ENCODE results near the gene ARL8A. TPM values are rescaled to one million over a fixed set of nuclear protein-coding genes. Genes with fewer than 3 reads are reported as not detected.

ARL8A gene
- total and polyA plus RNA-seq, 10 of the 15 experiments (the other 5 are each of a cell fraction or from before 2014, with no cell fraction given), result 0.34 to 49.2 (median 15.4) TPM

- no peak for TF ChIP-seq IRF5 (IDR thresholded peaks at IDR 0.05; ENCODE audit: borderline replicate concordance)
- no peak for TF ChIP-seq SREBF1 (IDR thresholded peaks at IDR 0.05; ENCODE audit: low read length)
- TF ChIP-seq CREB1 (IDR thresholded peaks at IDR 0.05; ENCODE audit: low read depth), result no peak
- no peak for TF ChIP-seq ZNF384 (IDR thresholded peaks at IDR 0.05; ENCODE audit: borderline replicate concordance, low read depth, low read length)
- TF ChIP-seq RELA (IDR thresholded peaks at IDR 0.05; ENCODE audit: borderline replicate concordance, partially characterized antibody), result no peak
These were observed 56.3 kb downstream of the ARL8A start (continued) for GRCh38 chr1:202088206-202088605.

GRCh38 chr1:202086579-202087350 is 57.8 kb downstream of the ARL8A start:
- H3K27me3 ChIP-seq (replicated peaks in 1 of 2; ENCODE audit: control insufficient read depth in 2 of 2, insufficient read depth in 2 of 2, low read length in 1 of 2), result peaks cover 0 to 1% of the 10 kb centered on the region in 2 experiments; a peak in 3 of 4 replicates
- ATAC-seq (no peak), FAIRE-seq (no peak), DNase-seq (ENCODE audit: low read depth, low spot score) (no peak)
- CTCF ChIA-PET, result interaction anchor here (1.0 to 1.8 kb wide), 2 partner anchors 32 to 87 kb away, joined by 3 to 5 read pairs; no protein-coding TSS in a partner anchor
- H3K9me3 ChIP-seq (replicated peaks; ENCODE audit: control insufficient read depth, insufficient read depth, low read length), result no peaks in the 10 kb centered on the region
- intact Hi-C loops (cut with micrococcal nuclease; ENCODE audit: unreplicated experiment) (no loop called here), in situ Hi-C loops (cut with MboI) (no loop called here)
- H3K79me2 ChIP-seq (ENCODE audit: control insufficient read depth, insufficient read depth, low read length), result no peaks in the 10 kb centered on the region
- SMC1A ChIA-PET (ENCODE audit: uncharacterized antibody, unreplicated experiment), result interaction anchor here (0.7 to 1.6 kb wide), 3 partner anchors 9 to 76 kb away, joined by 3 to 4 read pairs (median 3); partner anchors contain the start of gene ELF3
- WGBS (ENCODE audit: insufficient coverage, insufficient replicate concordance, low lambda C conversion rate, missing lambda C conversion rate), result 14% methylated on average over 7 of the region's 7 CpGs
- H3K9ac ChIP-seq (ENCODE audit: control insufficient read depth, insufficient read depth, low read length), result no peak overlapping the region
- H3K4me2 ChIP-seq (ENCODE audit: control insufficient read depth, insufficient read depth), result no peak overlapping the region
- H3K27ac ChIP-seq (ENCODE audit: control insufficient read depth, insufficient read depth), result no peak overlapping the region
- RAD21 ChIA-PET (ENCODE audit: unreplicated experiment), result no interaction called here
- H3K4me3 ChIP-seq, result no peak overlapping the region
- POLR2A ChIA-PET, result no interaction called here
- no peaks in the 10 kb centered on the region for H3K4me1 ChIP-seq (ENCODE audit: control insufficient read depth, insufficient read depth, low read length)
- TF ChIP-seq IKZF1 (conservative IDR thresholded peaks at IDR 0.05), result no peak
- TF ChIP-seq CBX5 (IDR thresholded peaks at IDR 0.05; ENCODE audit: low read depth), result no peak
- TF ChIP-seq SMAD1 (IDR thresholded peaks at IDR 0.05; ENCODE audit: low read depth, partially characterized antibody), result no peak
- TF ChIP-seq STAT1 (conservative IDR thresholded peaks at IDR 0.05), result no peak
- TF ChIP-seq NRF1 (conservative IDR thresholded peaks at IDR 0.05; ENCODE audit: low read depth, low read length), result no peak
- TF ChIP-seq SRF (IDR thresholded peaks at IDR 0.05; ENCODE audit: low read depth in 2 of 2, low read length in 2 of 2), result no peak
- TF ChIP-seq RAD51 (IDR thresholded peaks at IDR 0.05), result no peak
- no peaks in the 10 kb centered on the region for H4K20me1 ChIP-seq (ENCODE audit: control insufficient read depth, insufficient read depth)
- no peaks in the 10 kb centered on the region for H3K36me3 ChIP-seq (ENCODE audit: control insufficient read depth in 2 of 2, insufficient read depth in 2 of 2, low read length in 1 of 2)
- no TSS peak for BruUV-seq (replicated peaks)
- H2AFZ ChIP-seq (ENCODE audit: control insufficient read depth, low read depth, low read length), result no peak overlapping the region

All from GM12878 (cell line).